HG03354 (cell line): ENCODE data around the gene HLA-DOA.
A peak's percentile ranks its signal among the peaks of the same experiment; 100 is the strongest.

Experiments
- ATAC-seq: cut with Tn5 transposase; IDR thresholded peaks from one replicate; pipeline ENCODE4 v1.9.1; 2021; ENCODE audit warnings: mild to moderate bottlenecking; ENCODE audit not compliant: unreplicated experiment, poor library complexity, severe bottlenecking

Gene HLA-DOA

GRCh38 chr6:32980488-32981038 is 28.8 kb downstream of the HLA-DOA start:
- ATAC-seq, result no peak

DNA sequence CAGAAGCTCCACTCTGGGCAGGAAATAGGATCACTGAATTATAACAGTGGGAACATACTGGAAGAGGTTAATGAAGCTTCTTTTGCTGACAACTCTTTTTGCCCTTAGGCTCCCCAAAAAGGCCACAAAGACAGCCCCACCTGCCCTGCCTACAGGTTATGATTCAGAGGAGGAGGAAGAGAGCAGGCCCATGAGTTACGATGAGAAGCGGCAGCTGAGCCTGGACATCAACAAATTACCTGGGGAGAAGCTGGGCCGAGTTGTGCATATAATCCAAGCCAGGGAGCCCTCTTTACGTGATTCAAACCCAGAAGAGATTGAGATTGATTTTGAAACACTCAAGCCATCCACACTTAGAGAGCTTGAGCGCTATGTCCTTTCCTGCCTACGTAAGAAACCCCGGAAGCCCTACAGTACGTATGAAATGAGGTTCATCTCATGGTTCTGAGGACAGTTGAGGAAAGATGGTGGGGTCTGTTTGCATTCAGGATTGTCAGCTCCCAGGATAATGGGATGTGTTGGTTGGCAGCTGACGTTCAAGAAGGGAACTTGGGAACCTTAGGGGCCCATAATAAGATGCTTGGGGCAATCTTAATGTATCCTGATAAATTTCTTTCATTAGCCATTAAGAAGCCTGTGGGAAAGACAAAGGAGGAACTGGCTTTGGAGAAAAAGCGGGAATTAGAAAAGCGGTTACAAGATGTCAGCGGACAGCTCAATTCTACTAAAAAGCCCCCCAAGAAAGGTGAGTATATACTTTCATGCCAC is 29.5 kb downstream of the HLA-DOA start:
- ATAC-seq, result no peak

- ATAC-seq, result no peak
Measured at GRCh38 chr6:32977953-32978324, 31.5 kb downstream of the HLA-DOA start.

DNA sequence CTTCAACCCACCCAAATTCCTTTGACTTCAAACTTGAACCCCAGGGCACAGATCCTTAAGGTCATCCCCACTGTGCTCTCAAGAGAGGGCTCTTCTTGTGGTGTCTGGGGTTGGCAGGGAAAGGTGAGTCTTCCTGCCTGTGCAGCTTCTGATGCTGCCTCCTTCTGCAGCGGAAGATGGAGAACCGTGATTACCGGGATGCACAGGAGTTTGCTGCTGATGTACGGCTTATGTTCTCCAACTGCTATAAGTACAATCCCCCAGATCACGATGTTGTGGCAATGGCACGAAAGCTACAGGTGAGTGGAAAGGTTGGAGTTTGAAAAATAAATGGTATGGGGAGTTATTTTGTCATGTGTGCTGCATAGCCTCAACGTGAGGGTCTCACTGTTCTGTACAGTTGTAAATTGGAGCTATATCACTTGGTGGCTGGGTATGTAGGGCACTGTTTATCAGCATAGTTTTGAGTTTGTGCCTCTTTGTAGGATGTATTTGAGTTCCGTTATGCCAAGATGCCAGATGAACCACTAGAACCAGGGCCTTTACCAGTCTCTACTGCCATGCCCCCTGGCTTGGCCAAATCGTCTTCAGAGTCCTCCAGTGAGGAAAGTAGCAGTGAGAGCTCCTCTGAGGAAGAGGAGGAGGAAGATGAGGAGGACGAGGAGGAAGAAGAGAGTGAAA is 32.0 kb downstream of the HLA-DOA start:
- no peak for ATAC-seq

DNA sequence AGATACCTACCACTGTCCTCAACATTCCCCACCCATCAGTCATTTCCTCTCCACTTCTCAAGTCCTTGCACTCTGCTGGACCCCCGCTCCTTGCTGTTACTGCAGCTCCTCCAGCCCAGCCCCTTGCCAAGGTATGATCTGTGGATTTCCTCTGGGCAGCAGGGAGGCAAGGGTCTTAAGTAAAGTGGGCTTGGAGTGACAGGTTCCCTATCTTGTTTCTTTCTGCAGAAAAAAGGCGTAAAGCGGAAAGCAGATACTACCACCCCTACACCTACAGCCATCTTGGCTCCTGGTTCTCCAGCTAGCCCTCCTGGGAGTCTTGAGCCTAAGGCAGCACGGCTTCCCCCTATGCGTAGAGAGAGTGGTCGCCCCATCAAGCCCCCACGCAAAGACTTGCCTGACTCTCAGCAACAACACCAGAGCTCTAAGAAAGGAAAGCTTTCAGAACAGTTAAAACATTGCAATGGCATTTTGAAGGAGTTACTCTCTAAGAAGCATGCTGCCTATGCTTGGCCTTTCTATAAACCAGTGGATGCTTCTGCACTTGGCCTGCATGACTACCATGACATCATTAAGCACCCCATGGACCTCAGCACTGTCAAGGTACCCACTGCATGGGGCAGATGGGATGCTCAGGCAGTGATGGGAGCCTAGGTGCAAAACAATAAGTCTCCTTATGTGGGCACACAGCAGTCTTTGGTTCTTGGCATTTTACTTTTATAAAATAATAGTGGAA is 32.9 kb downstream of the HLA-DOA start:
- no peak for ATAC-seq

GRCh38 chr6:32975886-32976285 is 33.5 kb downstream of the HLA-DOA start:
- ATAC-seq, result no peak

DNA sequence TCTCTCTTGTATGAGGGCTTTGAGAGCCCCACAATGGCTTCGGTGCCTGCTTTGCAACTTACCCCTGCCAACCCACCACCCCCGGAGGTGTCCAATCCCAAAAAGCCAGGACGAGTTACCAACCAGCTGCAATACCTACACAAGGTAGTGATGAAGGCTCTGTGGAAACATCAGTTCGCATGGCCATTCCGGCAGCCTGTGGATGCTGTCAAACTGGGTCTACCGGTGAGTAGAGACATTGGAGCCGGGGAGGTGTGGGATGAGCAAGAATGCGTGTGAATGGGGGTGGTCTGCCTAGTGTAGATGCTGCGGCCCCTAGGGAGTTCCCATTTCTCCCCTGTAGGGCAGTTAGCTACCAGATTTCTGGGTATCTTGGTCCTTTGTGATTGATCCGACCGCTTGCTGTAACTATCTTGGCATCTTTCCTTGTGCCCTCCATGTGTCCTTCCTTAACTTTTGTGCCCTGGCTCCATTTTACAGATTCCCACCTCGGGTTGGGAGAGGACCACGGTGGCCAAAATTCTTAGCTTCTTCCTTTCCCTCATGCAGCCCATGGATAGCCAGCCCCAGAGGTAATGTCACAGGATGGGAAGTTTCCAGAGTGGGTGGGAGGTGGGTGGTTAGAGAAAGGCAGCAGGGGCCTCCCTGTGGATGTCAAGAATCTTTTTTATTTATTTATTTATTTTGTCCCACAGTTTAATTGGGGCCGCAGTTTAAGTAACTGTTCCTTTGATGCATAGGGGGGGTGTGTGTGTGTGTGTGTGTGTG is 34.7 kb downstream of the HLA-DOA start:
- ATAC-seq, result no peak

GRCh38 chr6:32974016-32974333 is 35.4 kb downstream of the HLA-DOA start:
- ATAC-seq, result no peak

DNA sequence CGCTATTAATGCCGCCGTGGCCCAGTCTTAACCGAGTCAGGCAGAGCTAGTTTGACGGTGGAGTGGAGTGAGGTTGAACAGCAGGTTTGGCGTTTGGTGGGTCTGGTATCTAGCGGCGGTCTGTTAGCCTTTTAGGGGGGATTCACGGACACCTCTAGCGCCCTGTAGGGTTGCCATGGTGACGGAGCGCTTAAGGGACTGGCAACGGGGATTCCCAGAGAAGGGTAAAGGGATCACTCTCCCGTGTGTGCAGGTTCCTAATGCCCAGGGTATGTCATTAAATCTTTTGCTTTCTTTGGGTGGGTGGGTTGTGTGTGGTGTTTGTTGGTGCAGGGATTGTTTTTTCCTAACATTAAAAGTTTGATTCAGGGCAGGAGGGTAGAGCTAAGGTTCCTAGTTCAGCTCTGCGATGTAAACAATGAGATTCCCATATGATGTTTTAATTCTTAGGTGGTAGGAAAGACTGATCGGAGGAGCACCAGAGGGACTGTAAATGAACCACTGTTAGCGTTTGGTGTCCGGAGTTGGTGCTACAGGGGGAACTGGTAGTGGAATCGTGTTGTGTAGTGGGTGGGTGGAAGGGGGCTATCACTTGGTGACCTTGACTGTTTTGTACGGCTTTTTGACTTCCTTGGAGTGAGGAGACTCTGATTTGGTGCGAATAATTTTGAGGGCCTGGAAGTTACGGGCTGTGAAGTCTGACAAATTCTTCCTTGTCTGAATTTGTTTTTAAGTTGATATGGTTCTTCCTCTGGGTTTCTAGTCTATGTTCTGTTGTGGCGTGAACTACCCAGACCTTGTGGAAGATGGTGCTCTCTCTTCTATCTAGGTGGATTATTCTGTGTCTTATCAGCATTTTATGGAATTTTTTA is 36.0 kb downstream of the HLA-DOA start:
- no peak for ATAC-seq

DNA sequence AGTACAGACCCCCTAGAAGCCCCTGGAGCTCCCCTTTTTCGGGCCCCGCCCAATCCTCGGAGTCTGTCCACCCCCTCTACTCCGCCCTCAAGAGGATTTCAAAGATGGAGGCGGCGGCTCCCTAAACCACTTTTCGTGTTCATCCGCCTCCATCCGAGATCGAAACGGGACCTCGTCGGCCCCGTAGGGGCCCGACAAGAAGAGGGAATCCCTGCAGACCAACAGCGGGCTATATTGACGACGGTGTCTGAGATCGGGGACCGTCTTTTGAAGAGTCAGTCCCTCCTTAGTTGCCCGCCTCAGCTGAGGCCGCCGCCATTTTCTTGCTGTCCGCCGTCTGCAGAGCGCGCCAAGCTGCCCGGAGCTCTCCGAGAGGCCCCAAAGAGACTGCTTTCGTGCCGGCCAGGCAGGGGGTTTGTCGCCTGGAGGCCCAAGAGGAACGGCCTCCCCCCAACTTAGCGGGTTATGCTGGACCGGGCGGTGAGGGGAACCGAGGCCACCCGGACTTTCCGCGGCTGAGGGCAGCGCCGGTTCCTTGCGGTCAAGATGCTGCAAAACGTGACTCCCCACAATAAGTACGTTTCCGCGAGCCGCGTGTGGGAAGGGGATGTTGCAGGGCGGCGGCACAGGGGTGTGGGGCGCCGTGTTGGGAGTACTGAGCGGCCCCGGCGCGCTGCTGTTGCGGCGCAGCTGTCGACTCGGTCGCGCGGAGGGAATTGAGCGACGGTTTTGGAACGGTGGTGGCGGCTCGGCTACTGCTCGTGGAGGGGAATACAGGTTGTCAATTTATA is 36.8 kb downstream of the HLA-DOA start:
- ATAC-seq, result no peak

- peak; percentile 56 for ATAC-seq
Measured at GRCh38 chr6:32971581-32972352, 37.6 kb downstream of the HLA-DOA start.

GRCh38 chr6:32971242-32971580 is 38.2 kb downstream of the HLA-DOA start:
- no peak for ATAC-seq

- ATAC-seq, result no peak
Measured at GRCh38 chr6:32970413-32971241, 38.8 kb downstream of the HLA-DOA start.

- no peak for ATAC-seq
Measured at GRCh38 chr6:32969685-32970412, 39.5 kb downstream of the HLA-DOA start.

- no peak for ATAC-seq
Measured at GRCh38 chr6:32968867-32969684, 40.3 kb downstream of the HLA-DOA start.
